HUDEP-2 (cell line): ENCODE results near the gene KIF15.
"Not testable (repeated sequence)": the region's sequence is repeated elsewhere in the genome, so short reads cannot be mapped to it uniquely, and the experiment has no call there.

Experiments used
- DNase-seq, 76 experiments: peaks; one replicate each; lab custom pipeline; 2025; ENCODE audit not compliant: unreplicated experiment in 76 of 76; lab: John Stamatoyannopoulos, UW

KIF15 gene

GRCh38 chr3:44761424-44762169 is at the start of gene KIF15, which contains the start of gene KIAA1143:
Gene KIF15, plus strand, starts transcription at chr3:44761794. Its CDS starts 72 bp downstream, at chr3:44761866.
Gene KIAA1143, minus strand, starts transcription at chr3:44761619. Its CDS starts 17 bp downstream, at chr3:44761602.
- peak; percentile 6 to 95 (median 90) for DNase-seq

- peak in 55 of 76 experiments; percentile 6 to 72 (median 37) for DNase-seq
Measured at GRCh38 chr3:44712455-44713075, 49.0 kb upstream of the KIF15 start, which contains the start of gene ZNF502. Gene ZNF502, plus strand, starts transcription at chr3:44712660. Its CDS starts 7,602 bp downstream, at chr3:44720262.

DNA sequence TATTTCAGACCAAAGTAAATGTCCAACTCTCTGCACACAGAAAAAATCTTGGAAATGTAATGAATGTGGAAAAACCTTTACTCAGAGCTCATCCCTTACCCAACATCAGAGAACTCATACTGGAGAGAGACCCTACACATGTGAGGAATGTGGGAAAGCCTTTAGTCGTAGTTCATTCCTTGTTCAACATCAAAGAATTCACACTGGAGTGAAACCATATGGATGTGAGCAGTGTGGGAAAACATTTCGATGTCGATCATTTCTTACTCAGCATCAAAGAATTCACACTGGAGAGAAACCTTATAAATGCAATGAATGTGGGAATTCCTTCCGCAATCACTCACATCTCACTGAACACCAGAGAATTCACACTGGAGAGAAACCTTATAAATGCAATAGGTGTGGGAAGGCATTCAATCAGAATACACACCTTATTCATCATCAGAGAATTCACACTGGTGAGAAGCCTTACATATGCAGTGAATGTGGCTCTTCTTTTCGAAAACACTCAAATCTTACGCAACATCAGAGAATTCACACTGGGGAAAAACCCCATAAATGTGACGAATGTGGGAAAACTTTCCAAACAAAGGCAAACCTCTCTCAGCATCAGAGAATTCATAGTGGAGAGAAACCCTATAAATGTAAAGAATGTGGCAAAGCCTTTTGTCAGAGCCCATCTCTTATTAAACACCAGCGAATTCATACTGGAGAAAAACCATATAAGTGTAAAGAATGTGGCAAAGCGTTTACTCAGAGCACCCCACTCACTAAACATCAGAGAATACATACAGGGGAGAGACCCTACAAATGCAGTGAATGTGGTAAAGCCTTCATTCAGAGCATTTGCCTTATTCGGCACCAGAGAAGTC is 40.1 kb upstream of the KIF15 start:
- DNase-seq: no peak

DNA sequence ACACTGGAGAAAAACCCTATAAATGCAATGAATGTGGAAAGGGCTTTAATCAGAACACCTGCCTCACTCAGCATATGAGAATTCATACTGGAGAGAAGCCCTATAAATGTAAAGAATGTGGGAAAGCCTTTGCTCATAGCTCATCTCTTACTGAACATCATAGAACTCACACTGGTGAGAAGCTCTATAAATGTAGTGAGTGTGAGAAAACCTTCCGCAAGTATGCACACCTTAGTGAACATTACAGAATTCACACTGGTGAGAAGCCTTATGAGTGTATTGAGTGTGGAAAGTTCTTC is 39.5 kb upstream of the KIF15 start:
- no peak for DNase-seq

GRCh38 chr3:44729384-44729910 is 32.1 kb upstream of the KIF15 start, which contains the start of gene ZNF501:
Gene ZNF501, plus strand, starts transcription at chr3:44729635. Its CDS starts 4,787 bp downstream, at chr3:44734422.
- peak in 63 of 76 experiments; percentile 0 to 74 (median 48) for DNase-seq

DNA sequence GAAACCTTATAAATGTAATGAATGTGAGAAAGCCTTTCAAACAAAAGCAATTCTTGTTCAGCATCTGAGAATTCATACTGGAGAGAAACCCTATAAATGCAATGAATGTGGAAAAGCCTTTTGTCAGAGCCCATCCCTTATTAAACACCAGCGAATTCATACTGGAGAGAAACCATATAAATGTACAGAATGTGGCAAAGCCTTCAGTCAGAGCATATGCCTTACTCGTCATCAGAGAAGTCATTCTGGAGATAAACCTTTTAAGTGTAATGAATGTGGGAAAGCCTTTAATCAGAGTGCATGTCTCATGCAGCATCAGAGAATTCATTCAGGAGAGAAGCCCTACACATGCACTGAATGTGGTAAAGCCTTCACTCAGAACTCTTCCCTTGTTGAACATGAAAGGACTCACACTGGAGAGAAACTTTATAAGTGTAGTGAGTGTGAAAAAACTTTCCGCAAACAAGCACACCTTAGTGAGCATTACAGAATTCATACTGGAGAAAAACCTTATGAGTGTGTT is 26.9 kb upstream of the KIF15 start:
- DNase-seq: no peak

DNA sequence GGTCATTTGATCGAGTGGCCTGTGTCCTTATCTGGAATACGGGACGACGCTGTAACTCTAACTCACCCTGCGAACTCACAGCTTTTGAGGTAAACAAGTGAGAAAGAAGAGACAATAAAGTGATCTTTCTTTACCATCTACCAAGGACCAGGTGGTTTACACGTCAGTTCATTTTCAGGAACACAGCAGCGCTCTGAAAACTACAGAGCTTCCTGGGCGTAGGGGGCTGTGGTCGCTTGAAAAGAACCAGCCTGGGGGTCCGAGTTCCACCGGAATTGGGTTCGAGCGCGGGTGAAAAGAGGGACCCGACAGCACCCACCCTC is 532 bp upstream of the KIF15 start:
- peak in 4 of 76 experiments; percentile 4 to 43 (median 29) for DNase-seq

- DNase-seq: peak in 7 of 76 experiments; percentile 6 to 59 (median 15)
Measured at GRCh38 chr3:44762170-44762677, 630 bp downstream of the KIF15 start.

- DNase-seq: no peak
Measured at GRCh38 chr3:44762690-44763089, 1.1 kb downstream of the KIF15 start.

DNA sequence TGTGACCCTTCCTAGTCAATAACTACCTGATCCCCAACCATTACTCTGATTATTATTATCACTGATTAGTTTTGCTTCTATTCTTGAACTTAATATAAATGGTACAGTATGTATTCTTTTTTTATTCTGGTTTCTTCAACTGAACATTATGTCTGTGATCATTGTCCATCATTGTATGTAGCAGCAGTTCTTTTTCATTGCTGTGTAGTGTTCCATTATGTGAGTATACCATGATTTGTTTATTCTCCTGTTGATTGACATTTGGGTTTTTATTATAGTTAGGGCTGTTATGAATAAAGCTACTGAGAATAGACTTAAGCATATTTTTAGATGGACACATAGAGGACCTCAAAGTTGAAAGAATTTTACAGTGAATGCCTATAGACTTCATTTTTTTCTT is 2.7 kb downstream of the KIF15 start:
- DNase-seq: no peak

- DNase-seq: no peak
Measured at GRCh38 chr3:44771424-44772098, 10.0 kb downstream of the KIF15 start.

DNA sequence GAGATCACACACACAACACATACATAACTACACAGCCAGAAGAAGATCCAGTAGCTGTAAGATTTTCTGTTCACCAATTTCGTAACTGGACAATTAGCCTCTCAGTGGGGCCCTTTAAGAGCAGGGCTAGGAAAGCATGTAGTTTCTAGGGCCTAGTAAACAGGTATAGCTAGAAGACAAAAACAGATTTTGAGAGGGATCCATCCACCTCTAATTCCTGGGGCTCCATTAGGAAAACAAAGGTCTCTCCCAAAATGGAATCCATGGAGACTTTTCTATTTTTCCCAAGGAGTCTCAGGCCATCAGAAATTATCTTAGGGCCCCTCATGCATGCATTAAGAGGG is 10.5 kb downstream of the KIF15 start:
- DNase-seq: peak in 1 of 76 experiments; percentile 1

GRCh38 chr3:44782891-44783290 is 21.3 kb downstream of the KIF15 start:
- no peak for DNase-seq

DNA sequence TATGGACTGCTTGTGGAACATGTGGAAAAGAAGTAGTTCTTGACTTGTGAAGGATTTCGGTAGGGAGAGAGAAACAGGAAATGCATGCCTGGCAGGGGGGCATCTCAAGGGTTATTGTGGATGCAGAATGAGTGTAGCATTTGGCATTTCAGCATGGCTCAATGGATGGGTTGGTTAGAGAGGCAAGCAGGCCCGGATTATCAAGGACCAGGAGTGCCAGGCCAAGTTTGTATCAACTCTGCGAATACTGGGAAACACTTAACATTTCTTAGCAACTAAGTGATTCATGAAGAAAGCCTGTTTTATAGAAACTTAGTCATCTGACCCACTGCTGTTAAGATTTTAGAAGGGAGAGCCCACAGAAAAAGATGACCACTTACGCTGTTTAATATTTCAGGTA is 33.6 kb downstream of the KIF15 start:
- DNase-seq: no peak

DNA sequence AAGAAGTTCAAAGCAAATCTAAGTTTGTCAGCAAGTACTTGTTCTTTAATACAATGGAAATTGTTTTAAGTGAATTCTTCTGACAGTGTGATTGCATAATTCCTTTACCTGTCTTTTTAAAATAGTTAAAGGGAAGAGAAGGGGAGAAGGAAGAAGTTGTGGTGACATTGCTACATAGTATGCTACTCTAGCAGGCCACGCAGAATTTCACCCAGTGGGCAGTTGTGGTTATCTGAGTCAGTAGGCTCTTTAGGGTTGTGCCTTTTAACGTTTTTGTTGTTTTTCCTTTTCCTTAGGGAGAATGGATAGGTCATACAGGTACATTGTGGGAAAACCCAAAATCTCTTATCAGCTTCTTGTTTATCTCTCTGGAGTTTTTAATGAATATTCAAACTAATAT is 40.4 kb downstream of the KIF15 start:
- no peak for DNase-seq

DNA sequence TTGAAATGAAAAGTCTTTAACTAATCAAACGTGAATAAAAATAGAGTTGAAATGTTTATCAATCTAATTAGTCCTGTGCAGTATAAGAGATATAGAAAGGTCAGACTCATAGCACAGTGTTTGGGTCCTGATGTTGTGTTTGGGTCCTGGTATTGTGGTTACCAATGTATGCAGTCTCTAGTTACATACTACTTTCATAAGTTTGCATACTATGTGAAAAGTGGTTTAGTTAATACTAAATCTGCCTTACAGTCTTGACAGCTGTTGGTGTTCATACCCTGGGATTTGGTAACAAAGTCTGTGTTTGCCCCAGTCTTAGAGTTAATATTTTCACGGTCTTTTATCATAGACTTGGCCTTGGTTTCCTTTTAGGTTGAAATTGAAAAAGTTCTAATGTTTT is 41.7 kb downstream of the KIF15 start:
- DNase-seq: no peak

DNA sequence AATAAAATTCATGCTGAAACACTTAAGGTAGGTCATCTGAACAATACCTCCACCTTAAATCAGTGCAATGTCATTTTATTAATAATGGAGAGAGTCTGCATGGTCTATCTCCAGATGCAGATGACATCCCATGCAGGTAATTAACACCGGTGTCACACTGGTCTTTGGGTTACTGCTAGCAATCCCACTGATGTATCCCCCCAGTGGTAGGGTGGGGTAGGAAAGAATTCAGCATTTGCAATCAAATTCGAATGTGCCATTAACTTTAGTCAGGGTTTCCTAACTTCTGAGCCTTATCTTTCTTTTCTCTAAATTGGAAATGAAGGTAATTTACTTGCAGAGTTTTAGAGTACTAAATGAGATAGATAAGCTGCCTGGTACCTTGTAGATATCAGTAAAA is 44.4 kb downstream of the KIF15 start:
- no peak for DNase-seq

DNA sequence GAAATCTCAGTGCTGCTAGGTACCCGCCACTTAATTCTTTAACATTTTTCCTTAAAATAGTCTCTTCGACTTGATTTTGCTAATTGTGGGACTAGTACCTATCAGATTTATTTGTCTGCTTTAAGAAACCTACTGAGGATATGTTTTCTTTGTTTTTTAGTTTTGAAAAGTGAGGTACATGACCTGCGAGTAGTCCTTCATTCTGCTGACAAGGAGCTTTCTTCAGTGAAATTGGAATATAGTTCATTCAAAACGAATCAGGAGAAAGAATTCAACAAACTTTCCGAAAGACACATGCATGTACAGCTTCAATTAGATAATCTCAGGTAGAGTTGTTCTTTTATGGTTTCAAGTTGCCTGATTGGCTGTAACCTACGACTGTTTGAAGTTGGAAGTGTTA is 53.2 kb downstream of the KIF15 start:
- DNase-seq: no peak

GRCh38 chr3:44816334-44816733 is 54.7 kb downstream of the KIF15 start:
- DNase-seq: not testable (repeated sequence)

GRCh38 chr3:44821206-44821605 is 59.6 kb downstream of the KIF15 start:
- not testable (repeated sequence) for DNase-seq
